ENCODE results near the gene CCDC171. TPM values are rescaled to one million over a fixed set of nuclear protein-coding genes. Genes with fewer than 3 reads are reported as not detected.

CCDC171 gene
- polyA plus RNA-seq, 3 donors: 0.08 to 0.17 (median 0.10) TPM

DNA sequence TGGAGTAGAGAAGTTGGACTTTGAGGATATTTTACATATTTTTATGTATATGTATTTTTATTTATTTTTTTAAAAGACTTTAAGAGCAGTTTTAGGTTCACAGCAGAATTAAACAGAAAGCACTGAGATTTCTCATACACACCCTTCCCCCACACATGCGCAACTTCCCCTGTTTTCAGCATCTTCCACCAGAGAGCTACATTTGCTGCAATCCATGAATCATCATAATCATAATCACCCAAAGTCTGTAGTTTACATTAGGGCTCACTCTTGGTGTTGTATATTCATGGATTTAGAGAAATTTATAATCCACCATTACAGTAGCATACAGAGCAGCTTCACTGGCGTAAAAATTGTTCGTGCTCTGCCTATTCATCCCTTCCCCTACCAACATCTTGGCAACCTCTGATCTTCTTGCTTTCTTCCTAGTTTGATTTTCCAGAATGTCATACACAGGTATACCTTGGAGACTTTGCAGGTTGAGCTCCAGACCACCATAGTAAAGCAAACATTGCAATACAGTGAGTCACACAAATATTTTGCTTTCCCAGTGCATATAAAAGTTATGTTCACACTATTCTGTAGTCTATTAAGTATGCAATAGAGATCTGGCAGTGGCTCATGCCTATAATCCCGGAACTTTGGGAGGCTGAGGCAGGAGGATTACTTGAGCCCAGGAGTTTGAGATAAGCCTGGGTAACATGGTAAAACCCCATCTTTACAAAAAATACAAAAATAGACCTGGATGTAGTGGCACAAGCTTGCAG lies 9.6 kb upstream of the CCDC171 start:
- peaks cover 0 to 3% (median 0%) of the 10 kb centered on the region in 7 donors for H3K9me3 Mint-ChIP-seq
- WGBS (ENCODE audit: insufficient coverage): 80% methylated on average over 2 of the region's 4 CpGs
- no peaks in the 10 kb centered on the region for H3K9me3 ChIP-seq (replicated peaks in 1 of 2; ENCODE audit: control insufficient read depth in 1 of 2, insufficient read depth in 1 of 2, low read length in 2 of 2)

DNA sequence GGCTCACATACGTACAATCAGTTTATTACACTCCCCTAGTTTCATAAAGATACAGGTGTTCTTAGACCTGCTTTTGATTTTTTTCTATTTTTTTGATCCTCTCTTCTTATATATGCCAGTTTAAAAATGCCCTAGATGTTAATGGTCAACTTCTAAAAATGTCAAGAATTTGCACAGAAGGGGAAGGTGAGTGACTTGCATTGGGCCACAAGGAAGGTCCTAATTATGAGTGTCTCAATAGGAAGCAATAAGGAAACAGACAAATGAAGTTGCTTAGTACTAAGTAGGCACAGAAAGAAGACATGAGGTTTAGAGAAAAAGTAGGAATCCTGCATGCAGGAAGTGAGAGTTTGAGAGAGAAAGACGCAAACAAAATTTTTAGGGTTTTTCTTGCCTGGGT lies 3.2 kb upstream of the CCDC171 start:
- Mint-ChIP-seq H3K27ac (no peak overlapping the region), H3K27me3 (ENCODE audit: low read depth in 3 of 3) (peaks cover 1 to 15% (median 10%) of the 10 kb centered on the region in 3 donors), H3K4me1 (peaks cover 23% of the 10 kb centered on the region), H3K36me3 (no peaks in the 10 kb centered on the region), H3K9me3 (no peaks in the 10 kb centered on the region), H3K4me3 (no peak overlapping the region)
- no peak for DNase-seq
- Histone ChIP-seq H2AFZ (ENCODE audit: insufficient read depth, low read depth, low read length, poor library complexity, severe bottlenecking) (no peak overlapping the region), H3K4me1 (ENCODE audit: control insufficient read depth in 1 of 2, insufficient read depth in 2 of 2, low read length in 2 of 2) (peaks cover 18 to 25% of the 10 kb centered on the region in 2 donors), H3K4me3 (replicated peaks in 1 of 3; ENCODE audit: low read depth in 2 of 3, low read length in 3 of 3) (no peak overlapping the region), H3K9me3 (replicated peaks in 1 of 2; ENCODE audit: control insufficient read depth in 1 of 2, insufficient read depth in 1 of 2, low read length in 2 of 2) (no peaks in the 10 kb centered on the region), H3K36me3 (replicated peaks in 1 of 2; ENCODE audit: control insufficient read depth in 1 of 2, insufficient read depth in 2 of 2, low read length in 2 of 2) (no peaks in the 10 kb centered on the region), H3K27me3 (ENCODE audit: control insufficient read depth in 2 of 2, insufficient read depth in 2 of 2, low read length in 2 of 2) (peaks cover 0 to 4% of the 10 kb centered on the region in 2 donors), H3K27ac (ENCODE audit: low read depth in 1 of 2, low read length in 2 of 2) (no peak overlapping the region), H3K4me2 (replicated peaks; ENCODE audit: extremely low read depth, low read length, poor library complexity, severe bottlenecking) (no peak overlapping the region), H4K20me1 (ENCODE audit: insufficient read depth, low read length) (no peaks in the 10 kb centered on the region), H3K79me2 (ENCODE audit: insufficient read depth, low read length) (no peaks in the 10 kb centered on the region), H3K9ac (ENCODE audit: insufficient read depth, low read length, poor library complexity, severe bottlenecking) (no peak overlapping the region)
- TF ChIP-seq, protein P1, sequence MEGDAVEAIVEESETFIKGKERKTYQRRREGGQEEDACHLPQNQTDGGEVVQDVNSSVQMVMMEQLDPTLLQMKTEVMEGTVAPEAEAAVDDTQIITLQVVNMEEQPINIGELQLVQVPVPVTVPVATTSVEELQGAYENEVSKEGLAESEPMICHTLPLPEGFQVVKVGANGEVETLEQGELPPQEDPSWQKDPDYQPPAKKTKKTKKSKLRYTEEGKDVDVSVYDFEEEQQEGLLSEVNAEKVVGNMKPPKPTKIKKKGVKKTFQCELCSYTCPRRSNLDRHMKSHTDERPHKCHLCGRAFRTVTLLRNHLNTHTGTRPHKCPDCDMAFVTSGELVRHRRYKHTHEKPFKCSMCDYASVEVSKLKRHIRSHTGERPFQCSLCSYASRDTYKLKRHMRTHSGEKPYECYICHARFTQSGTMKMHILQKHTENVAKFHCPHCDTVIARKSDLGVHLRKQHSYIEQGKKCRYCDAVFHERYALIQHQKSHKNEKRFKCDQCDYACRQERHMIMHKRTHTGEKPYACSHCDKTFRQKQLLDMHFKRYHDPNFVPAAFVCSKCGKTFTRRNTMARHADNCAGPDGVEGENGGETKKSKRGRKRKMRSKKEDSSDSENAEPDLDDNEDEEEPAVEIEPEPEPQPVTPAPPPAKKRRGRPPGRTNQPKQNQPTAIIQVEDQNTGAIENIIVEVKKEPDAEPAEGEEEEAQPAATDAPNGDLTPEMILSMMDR (IDR thresholded peaks at IDR 0.05): no peak
- intact Hi-C loops (cut with micrococcal nuclease): loop anchor here (5.0 to 10.0 kb wide), 2 partner anchors 37 to 65 kb away; partner anchors contain the start of gene PSIP1 (in 2 of the 2)
- 67% methylated on average over 1 of the region's 2 CpGs for WGBS (ENCODE audit: insufficient coverage)

More for the DNA sequence above, 9.6 kb upstream of the CCDC171 start:
- Histone ChIP-seq H2AFZ (ENCODE audit: insufficient read depth, low read depth, low read length, poor library complexity, severe bottlenecking) (no peak overlapping the region), H3K9ac (ENCODE audit: insufficient read depth, low read length, poor library complexity, severe bottlenecking) (no peak overlapping the region), H3K27ac (ENCODE audit: low read depth in 1 of 2, low read length in 2 of 2) (no peak overlapping the region), H3K79me2 (ENCODE audit: insufficient read depth, low read length) (no peaks in the 10 kb centered on the region), H3K4me3 (replicated peaks in 1 of 3; ENCODE audit: low read depth in 2 of 3, low read length in 3 of 3) (no peak overlapping the region), H4K20me1 (ENCODE audit: insufficient read depth, low read length) (no peaks in the 10 kb centered on the region), H3K4me2 (replicated peaks; ENCODE audit: extremely low read depth, low read length, poor library complexity, severe bottlenecking) (no peak overlapping the region), H3K36me3 (replicated peaks in 1 of 2; ENCODE audit: control insufficient read depth in 1 of 2, insufficient read depth in 2 of 2, low read length in 2 of 2) (no peaks in the 10 kb centered on the region), H3K4me1 (ENCODE audit: control insufficient read depth in 1 of 2, insufficient read depth in 2 of 2, low read length in 2 of 2) (peaks cover 8% of the 10 kb centered on the region in 2 donors), H3K27me3 (ENCODE audit: control insufficient read depth in 2 of 2, insufficient read depth in 2 of 2, low read length in 2 of 2) (no peaks in the 10 kb centered on the region)
- H3K4me3 Mint-ChIP-seq: no peak overlapping the region
- TF ChIP-seq, protein P1 (IDR thresholded peaks at IDR 0.05): no peak
- peak; percentile 57 to 61 (median 60) for DNase-seq
- peaks cover 0 to 3% (median 0%) of the 10 kb centered on the region in 3 donors for H3K27me3 Mint-ChIP-seq (ENCODE audit: low read depth in 3 of 3)
- peaks cover 9% of the 10 kb centered on the region for H3K4me1 Mint-ChIP-seq
- H3K27ac Mint-ChIP-seq: peak overlapping the region in 3 of 7 donors; percentile 38 to 53 (median 47)
- intact Hi-C loops (cut with micrococcal nuclease): no loop called here
- H3K36me3 Mint-ChIP-seq: no peaks in the 10 kb centered on the region

All from CD14-positive monocyte (primary cell).